Endodermal cell (in vitro differentiated cells): ENCODE measurements around the gene SLC6A5. TPM values are rescaled to one million over a fixed set of nuclear protein-coding genes. Genes with fewer than 3 reads are reported as not detected.

ENCODE experiments used
- DNase-seq: peaks from one replicate; pipeline ENCODE4 v3.0.0-alpha.2; 2017
- H3K27ac ChIP-seq: 2 replicates; pipeline ENCODE4 v1.5.1; 2013; ENCODE audit warnings: mild to moderate bottlenecking, low read depth, low read length, moderate library complexity
- H3K27me3 ChIP-seq: 2 replicates; pipeline ENCODE4 v1.6.1; 2013; ENCODE audit warnings: mild to moderate bottlenecking, low read length, moderate library complexity; ENCODE audit not compliant: insufficient read depth, control insufficient read depth, poor library complexity, severe bottlenecking
- H3K36me3 ChIP-seq: 2 replicates; pipeline ENCODE4 v1.7.0; 2013; ENCODE audit warnings: mild to moderate bottlenecking, low read length, moderate library complexity; ENCODE audit not compliant: control insufficient read depth, insufficient read depth
- H3K4me1 ChIP-seq: one replicate; pipeline ENCODE4 v1.7.0; 2013; ENCODE audit warnings: low read length; ENCODE audit not compliant: control insufficient read depth, insufficient read depth
- H3K4me3 ChIP-seq: 2 replicates; pipeline ENCODE4 v1.5.1; 2013; ENCODE audit warnings: mild to moderate bottlenecking, low read length, moderate library complexity
- H3K9ac ChIP-seq: 2 replicates; pipeline ENCODE4 v1.6.1; 2013; ENCODE audit warnings: mild to moderate bottlenecking, low read length, moderate library complexity; ENCODE audit not compliant: poor library complexity, severe bottlenecking; ENCODE audit errors: extremely low read depth
- H3K9me3 ChIP-seq: 2 replicates; pipeline ENCODE4 v1.6.1; 2013; ENCODE audit warnings: mild to moderate bottlenecking, low read length, moderate library complexity; ENCODE audit not compliant: control insufficient read depth
- H3K27ac Mint-ChIP-seq: 2 replicates; pipeline ENCODE4 v1.8.0; 2020; ENCODE audit warnings: mixed read lengths
- H3K27me3 Mint-ChIP-seq: 2 replicates; pipeline ENCODE4 v1.8.0; 2021; ENCODE audit warnings: mild to moderate bottlenecking, mixed read lengths; ENCODE audit not compliant: insufficient read depth
- H3K36me3 Mint-ChIP-seq: 2 replicates; pipeline ENCODE4 v1.8.0; 2020; ENCODE audit warnings: low read depth, mixed read lengths
- H3K4me1 Mint-ChIP-seq: 2 replicates; pipeline ENCODE4 v1.8.0; 2020; ENCODE audit warnings: mixed read lengths
- H3K4me3 Mint-ChIP-seq: 2 replicates; pipeline ENCODE4 v1.8.0; 2020; ENCODE audit warnings: mild to moderate bottlenecking, moderate library complexity, mixed read lengths
- H3K9me3 Mint-ChIP-seq: 2 replicates; pipeline ENCODE4 v1.8.0; 2020; ENCODE audit warnings: mild to moderate bottlenecking, mixed read lengths
- WGBS, 2 experiments: methylation state at CpG; one replicate each; pipeline versions ENCODE4 v1.1.5 to v1.1.7; 2013; ENCODE audit warnings: missing lambda C conversion rate in 2 of 2, mixed read lengths in 1 of 2; ENCODE audit not compliant: insufficient coverage in 1 of 2, insufficient read length in 1 of 2; 5-methylcytosine and 5-hydroxymethylcytosine counted together
- total RNA-seq, 2 donors: library from RNA; stranded (reverse); fragmentation: NEBNext Ultra II Directional in 1 of 2; extraction: Animal tissue kit (Norgen Biotek cat#: 25700) in 1 of 2; gene quantifications; 2 replicates in 1 of 2; 3 replicates in 1 of 2; pipeline ENCODE4 v1.2.1, GENCODE V29; 2021
- TF ChIP-seq, protein P1 (sequence below): fragments of 200-600 bp; sonication (generic); conservative IDR thresholded peaks from 2 replicates; pipeline ENCODE4 v1.5.0; 2021; ENCODE audit warnings: antibody characterized with exemption, mild to moderate bottlenecking

Gene SLC6A5
- total RNA-seq, 2 donors from 2014 or later = not detected

DNA sequence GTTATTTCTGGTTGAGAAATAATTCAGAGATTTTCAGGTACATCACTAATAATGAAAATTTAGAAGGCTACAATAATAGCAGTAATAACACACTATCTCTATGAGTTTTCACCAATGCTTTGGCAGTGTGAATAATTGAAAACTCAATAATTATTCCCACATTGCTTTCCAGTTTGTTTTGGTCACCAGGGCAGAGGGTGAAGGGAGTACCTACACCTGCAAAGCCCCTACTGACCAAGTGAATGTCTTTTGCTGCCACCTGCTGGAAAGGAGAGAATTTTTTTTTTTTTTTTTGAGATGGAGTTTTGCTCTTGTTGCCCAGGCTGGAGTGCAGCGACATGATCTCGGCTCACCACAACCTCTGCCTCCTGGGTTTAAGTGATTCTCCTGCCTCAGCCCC, 73.2 kb downstream of the SLC6A5 start:
- Mint-ChIP-seq H3K9me3 (no peaks in the 10 kb centered on the region), H3K27me3 (peaks cover 81% of the 10 kb centered on the region), H3K4me1 (peaks cover 25% of the 10 kb centered on the region), H3K4me3 (no peak overlapping the region), H3K36me3 (no peaks in the 10 kb centered on the region), H3K27ac (no peak overlapping the region)
- Histone ChIP-seq H3K27me3 (peaks cover 65% of the 10 kb centered on the region), H3K36me3 (no peaks in the 10 kb centered on the region), H3K27ac (no peak overlapping the region), H3K9ac (no peak overlapping the region), H3K9me3 (no peaks in the 10 kb centered on the region), H3K4me3 (no peak overlapping the region), H3K4me1 (no peaks in the 10 kb centered on the region)
- 73% methylated on average over 2 of the region's 2 CpGs; no CpG with 5 or more reads in 1 of the 2 experiments for WGBS, 2 experiments
- TF ChIP-seq, protein P1, sequence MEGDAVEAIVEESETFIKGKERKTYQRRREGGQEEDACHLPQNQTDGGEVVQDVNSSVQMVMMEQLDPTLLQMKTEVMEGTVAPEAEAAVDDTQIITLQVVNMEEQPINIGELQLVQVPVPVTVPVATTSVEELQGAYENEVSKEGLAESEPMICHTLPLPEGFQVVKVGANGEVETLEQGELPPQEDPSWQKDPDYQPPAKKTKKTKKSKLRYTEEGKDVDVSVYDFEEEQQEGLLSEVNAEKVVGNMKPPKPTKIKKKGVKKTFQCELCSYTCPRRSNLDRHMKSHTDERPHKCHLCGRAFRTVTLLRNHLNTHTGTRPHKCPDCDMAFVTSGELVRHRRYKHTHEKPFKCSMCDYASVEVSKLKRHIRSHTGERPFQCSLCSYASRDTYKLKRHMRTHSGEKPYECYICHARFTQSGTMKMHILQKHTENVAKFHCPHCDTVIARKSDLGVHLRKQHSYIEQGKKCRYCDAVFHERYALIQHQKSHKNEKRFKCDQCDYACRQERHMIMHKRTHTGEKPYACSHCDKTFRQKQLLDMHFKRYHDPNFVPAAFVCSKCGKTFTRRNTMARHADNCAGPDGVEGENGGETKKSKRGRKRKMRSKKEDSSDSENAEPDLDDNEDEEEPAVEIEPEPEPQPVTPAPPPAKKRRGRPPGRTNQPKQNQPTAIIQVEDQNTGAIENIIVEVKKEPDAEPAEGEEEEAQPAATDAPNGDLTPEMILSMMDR = peak; percentile 72
- no peak for DNase-seq

- no peak overlapping the region for H3K27ac Mint-ChIP-seq
- H3K27me3 Mint-ChIP-seq = peaks cover 41% of the 10 kb centered on the region
- TF ChIP-seq, protein P1 = no peak
- Histone ChIP-seq H3K27me3 (peaks cover 25% of the 10 kb centered on the region), H3K4me1 (no peaks in the 10 kb centered on the region), H3K27ac (no peak overlapping the region), H3K9me3 (peaks cover 6% of the 10 kb centered on the region), H3K36me3 (no peaks in the 10 kb centered on the region), H3K4me3 (no peak overlapping the region), H3K9ac (no peak overlapping the region)
- H3K4me1 Mint-ChIP-seq = peaks cover 2% of the 10 kb centered on the region
- H3K9me3 Mint-ChIP-seq = no peaks in the 10 kb centered on the region
- no peaks in the 10 kb centered on the region for H3K36me3 Mint-ChIP-seq
- no peak overlapping the region for H3K4me3 Mint-ChIP-seq
- DNase-seq = no peak
- WGBS, 2 experiments = 93 to 98% methylated on average over 2 of the region's 2 CpGs
These were observed 77.2 kb downstream of the SLC6A5 start for GRCh38 chr11:20676658-20677057.

DNA sequence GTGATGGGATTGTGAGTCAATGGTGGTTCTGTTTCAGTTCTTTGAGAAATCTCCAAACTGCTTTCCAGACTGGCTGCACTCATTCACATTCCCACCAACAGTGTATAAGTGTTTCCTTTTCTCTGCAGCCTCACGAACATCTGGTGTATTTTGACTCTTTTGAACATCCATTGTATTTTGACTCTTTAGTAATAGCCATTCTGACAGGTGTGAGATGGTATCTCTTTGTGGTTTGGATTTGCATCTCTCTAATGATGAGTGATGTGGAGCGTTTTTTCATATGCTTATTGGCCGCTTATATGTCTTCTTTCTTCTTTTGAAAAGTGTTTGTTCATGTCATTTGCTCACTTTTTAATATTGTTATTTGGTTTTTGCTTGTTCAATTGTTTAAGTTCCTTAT, 89.4 kb downstream of the SLC6A5 start:
- no peak overlapping the region for H3K27ac Mint-ChIP-seq
- 74% methylated on average over 3 of the region's 3 CpGs; no CpG with 5 or more reads in 1 of the 2 experiments for WGBS, 2 experiments
- no peaks in the 10 kb centered on the region for H3K9me3 ChIP-seq

More for the DNA sequence above, 89.4 kb downstream of the SLC6A5 start:
- Mint-ChIP-seq H3K9me3 (peaks cover 3% of the 10 kb centered on the region), H3K36me3 (no peaks in the 10 kb centered on the region), H3K4me3 (no peak overlapping the region), H3K27me3 (no peaks in the 10 kb centered on the region), H3K4me1 (no peaks in the 10 kb centered on the region)
- Histone ChIP-seq H3K4me1 (no peaks in the 10 kb centered on the region), H3K4me3 (no peak overlapping the region), H3K36me3 (no peaks in the 10 kb centered on the region), H3K27ac (no peak overlapping the region), H3K27me3 (no peaks in the 10 kb centered on the region), H3K9ac (no peak overlapping the region)
- DNase-seq = no peak
- TF ChIP-seq, protein P1 = no peak
